ENCODE results near the gene DIS3L2. TPM values are rescaled to one million over a fixed set of nuclear protein-coding genes. Genes with fewer than 3 reads are reported as not detected.

DIS3L2 gene
- total RNA-seq, 1 experiment from 2014 or later, result 39.1 TPM

- Histone ChIP-seq H3K4me3 (no peak overlapping the region), H3K36me3 (ENCODE audit: low read depth) (no peaks in the 10 kb centered on the region), H3K9me2 (ENCODE audit: insufficient read depth) (no peaks in the 10 kb centered on the region), H3F3A (ENCODE audit: insufficient read depth, low read depth) (no peaks in the 10 kb centered on the region), H3K9me3 (ENCODE audit: insufficient read depth, low read depth) (no peaks in the 10 kb centered on the region), H3K79me2 (ENCODE audit: low read depth) (no peaks in the 10 kb centered on the region), H4K20me1 (ENCODE audit: insufficient read depth) (peaks cover 4% of the 10 kb centered on the region; the same call in 1 of the 2 replicates), H3K27me3 (ENCODE audit: insufficient read depth, low read depth) (no peaks in the 10 kb centered on the region), H3K4me1 (replicated peaks; ENCODE audit: insufficient read depth) (no peaks in the 10 kb centered on the region), H3K27ac (no peak overlapping the region), H3K4me2 (no peak overlapping the region), H2AFZ (no peak overlapping the region)
- intact Hi-C loops (cut with micrococcal nuclease; ENCODE audit: unreplicated experiment), result no loop called here
- BruUV-seq (replicated peaks), result no TSS peak
- DNase-seq, result no peak
- POLR2A ChIA-PET (ENCODE audit: unreplicated experiment), result no interaction called here
- TF ChIP-seq, protein P1, sequence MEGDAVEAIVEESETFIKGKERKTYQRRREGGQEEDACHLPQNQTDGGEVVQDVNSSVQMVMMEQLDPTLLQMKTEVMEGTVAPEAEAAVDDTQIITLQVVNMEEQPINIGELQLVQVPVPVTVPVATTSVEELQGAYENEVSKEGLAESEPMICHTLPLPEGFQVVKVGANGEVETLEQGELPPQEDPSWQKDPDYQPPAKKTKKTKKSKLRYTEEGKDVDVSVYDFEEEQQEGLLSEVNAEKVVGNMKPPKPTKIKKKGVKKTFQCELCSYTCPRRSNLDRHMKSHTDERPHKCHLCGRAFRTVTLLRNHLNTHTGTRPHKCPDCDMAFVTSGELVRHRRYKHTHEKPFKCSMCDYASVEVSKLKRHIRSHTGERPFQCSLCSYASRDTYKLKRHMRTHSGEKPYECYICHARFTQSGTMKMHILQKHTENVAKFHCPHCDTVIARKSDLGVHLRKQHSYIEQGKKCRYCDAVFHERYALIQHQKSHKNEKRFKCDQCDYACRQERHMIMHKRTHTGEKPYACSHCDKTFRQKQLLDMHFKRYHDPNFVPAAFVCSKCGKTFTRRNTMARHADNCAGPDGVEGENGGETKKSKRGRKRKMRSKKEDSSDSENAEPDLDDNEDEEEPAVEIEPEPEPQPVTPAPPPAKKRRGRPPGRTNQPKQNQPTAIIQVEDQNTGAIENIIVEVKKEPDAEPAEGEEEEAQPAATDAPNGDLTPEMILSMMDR (conservative IDR thresholded peaks at IDR 0.05), result no peak
- no peak for TF ChIP-seq EZH2 (IDR thresholded peaks at IDR 0.05; ENCODE audit: low read depth)
- CTCF ChIA-PET, result no interaction called here
Measured at GRCh38 chr2:232058063-232058877, 96.8 kb downstream of the DIS3L2 start.

GRCh38 chr2:232058931-232059330 lies 97.4 kb downstream of the DIS3L2 start:
- ChIA-PET POLR2A (ENCODE audit: unreplicated experiment) (no interaction called here), CTCF (no interaction called here)
- Histone ChIP-seq H3K79me2 (ENCODE audit: low read depth) (no peaks in the 10 kb centered on the region), H3K27me3 (ENCODE audit: insufficient read depth, low read depth) (no peaks in the 10 kb centered on the region), H3K9me2 (ENCODE audit: insufficient read depth) (no peaks in the 10 kb centered on the region), H3F3A (ENCODE audit: insufficient read depth, low read depth) (no peaks in the 10 kb centered on the region), H3K4me1 (replicated peaks; ENCODE audit: insufficient read depth) (no peaks in the 10 kb centered on the region), H3K4me3 (no peak overlapping the region), H3K4me2 (no peak overlapping the region), H3K36me3 (ENCODE audit: low read depth) (no peaks in the 10 kb centered on the region), H4K20me1 (ENCODE audit: insufficient read depth) (peaks cover 4% of the 10 kb centered on the region; the same call in 1 of the 2 replicates), H3K9me3 (ENCODE audit: insufficient read depth, low read depth) (no peaks in the 10 kb centered on the region), H3K27ac (no peak overlapping the region), H2AFZ (no peak overlapping the region)
- TF ChIP-seq, protein P1 (conservative IDR thresholded peaks at IDR 0.05), result no peak
- TF ChIP-seq EZH2 (IDR thresholded peaks at IDR 0.05; ENCODE audit: low read depth), result no peak
- DNase-seq, result no peak
- no TSS peak for BruUV-seq (replicated peaks)
- intact Hi-C loops (cut with micrococcal nuclease; ENCODE audit: unreplicated experiment), result no loop called here

DNA sequence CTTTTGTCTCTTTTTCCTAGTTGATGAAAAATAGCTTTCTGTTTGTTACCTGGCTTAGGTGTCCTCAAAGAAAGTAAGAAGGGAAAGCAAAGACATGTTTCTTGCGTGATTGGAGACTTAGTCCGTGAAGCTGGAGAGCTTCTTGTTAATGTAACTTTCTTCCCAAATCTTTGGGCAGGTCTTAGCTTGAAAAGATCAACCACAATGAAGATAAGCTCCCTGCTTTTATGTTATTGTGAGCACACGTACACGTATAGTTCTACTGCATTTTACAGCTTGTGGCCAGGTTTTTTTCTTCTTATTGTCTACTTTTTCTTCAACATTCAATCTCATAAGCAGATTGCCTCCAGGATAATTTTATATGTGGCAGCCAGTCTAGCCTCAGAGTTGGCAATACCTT lies 99.8 kb downstream of the DIS3L2 start:
- Histone ChIP-seq H3K4me2 (no peak overlapping the region), H3K79me2 (ENCODE audit: low read depth) (no peaks in the 10 kb centered on the region), H3K4me3 (no peak overlapping the region), H2AFZ (no peak overlapping the region), H3K27ac (no peak overlapping the region), H3K9me3 (ENCODE audit: insufficient read depth, low read depth) (no peaks in the 10 kb centered on the region), H3F3A (ENCODE audit: insufficient read depth, low read depth) (0 out of 2 replicates have a peak, but pooled peaks cover 4% of the 10 kb centered on the region), H3K27me3 (ENCODE audit: insufficient read depth, low read depth) (no peaks in the 10 kb centered on the region), H3K4me1 (replicated peaks; ENCODE audit: insufficient read depth) (no peaks in the 10 kb centered on the region), H3K9me2 (ENCODE audit: insufficient read depth) (no peaks in the 10 kb centered on the region), H4K20me1 (ENCODE audit: insufficient read depth) (peaks cover 15% of the 10 kb centered on the region; the same call in 1 of the 2 replicates), H3K36me3 (ENCODE audit: low read depth) (no peaks in the 10 kb centered on the region)
- no peak for DNase-seq
- BruUV-seq (replicated peaks), result no TSS peak
- ChIA-PET CTCF (no interaction called here), POLR2A (ENCODE audit: unreplicated experiment) (interaction anchor here (0.6 kb wide), 1 partner anchor 656 kb away, joined by 4 read pairs; no protein-coding TSS in a partner anchor)
- TF ChIP-seq, protein P1 (conservative IDR thresholded peaks at IDR 0.05), result no peak
- TF ChIP-seq EZH2 (IDR thresholded peaks at IDR 0.05; ENCODE audit: low read depth), result no peak
- intact Hi-C loops (cut with micrococcal nuclease; ENCODE audit: unreplicated experiment), result no loop called here
